Tibial nerve (tissue), 4 donors: Measurements from ENCODE around the gene CFAP53.

Experiments used
- EP300 ChIP-seq, 2 donors: sonication (generic); formaldehyde crosslinking; IDR thresholded peaks; one replicate each; pipeline ENCODE4 v1.6.1; 2017; ENCODE audit warnings: antibody characterized with exemption in 2 of 2, mild to moderate bottlenecking in 1 of 2
- POLR2A ChIP-seq, 2 donors: fragments of 450-650 bp; IDR thresholded peaks; one replicate each; pipeline ENCODE4 v1.6.1; 2017; ENCODE audit warnings: antibody characterized with exemption in 2 of 2, mild to moderate bottlenecking in 2 of 2, moderate library complexity in 2 of 2
- TF ChIP-seq, protein P1 (sequence below), 5 experiments: fragments of 200-600 bp in 3 of 5; fragments of 450-650 bp in 2 of 5; sonication (generic) in 3 of 5; IDR thresholded peaks; one replicate each; pipeline ENCODE4 v1.5.1; 2016 to 2019; ENCODE audit warnings: antibody characterized with exemption in 5 of 5, mild to moderate bottlenecking in 3 of 5, moderate library complexity in 2 of 5

DNA sequence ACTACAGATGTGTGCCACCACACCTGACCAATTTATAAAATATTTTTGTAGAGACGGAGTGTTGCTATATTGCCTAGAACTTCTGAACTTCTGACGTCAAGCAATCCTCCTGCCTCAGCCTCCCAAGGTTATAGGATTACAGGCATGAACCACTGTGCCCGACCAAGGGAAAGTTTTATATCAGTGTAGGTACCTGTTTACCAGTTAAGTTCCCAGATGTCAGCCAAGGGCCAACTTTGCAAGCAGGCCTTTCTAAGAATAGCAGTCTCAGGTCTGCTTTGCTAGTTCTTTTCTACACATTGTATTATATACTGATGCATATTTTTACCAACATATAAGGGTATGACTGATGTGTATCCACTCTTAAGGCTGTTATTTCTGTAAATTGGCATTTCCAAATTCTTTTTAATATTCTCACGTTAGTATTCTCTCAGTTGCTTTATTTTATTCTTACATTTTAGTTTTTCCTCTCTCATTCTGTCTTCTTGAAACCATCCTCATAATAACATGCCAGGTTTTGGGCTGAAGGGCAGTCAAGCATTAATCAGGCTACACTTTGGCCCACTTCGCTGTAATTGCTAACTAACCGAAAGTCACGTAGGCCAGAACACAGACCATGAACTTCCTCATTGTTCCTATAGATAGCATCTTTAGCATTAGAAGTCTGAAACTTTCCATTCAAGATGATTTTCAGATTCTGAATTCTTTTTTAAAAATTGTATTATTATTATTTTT, 46.2 kb upstream of the CFAP53 start:
- TF ChIP-seq, protein P1, sequence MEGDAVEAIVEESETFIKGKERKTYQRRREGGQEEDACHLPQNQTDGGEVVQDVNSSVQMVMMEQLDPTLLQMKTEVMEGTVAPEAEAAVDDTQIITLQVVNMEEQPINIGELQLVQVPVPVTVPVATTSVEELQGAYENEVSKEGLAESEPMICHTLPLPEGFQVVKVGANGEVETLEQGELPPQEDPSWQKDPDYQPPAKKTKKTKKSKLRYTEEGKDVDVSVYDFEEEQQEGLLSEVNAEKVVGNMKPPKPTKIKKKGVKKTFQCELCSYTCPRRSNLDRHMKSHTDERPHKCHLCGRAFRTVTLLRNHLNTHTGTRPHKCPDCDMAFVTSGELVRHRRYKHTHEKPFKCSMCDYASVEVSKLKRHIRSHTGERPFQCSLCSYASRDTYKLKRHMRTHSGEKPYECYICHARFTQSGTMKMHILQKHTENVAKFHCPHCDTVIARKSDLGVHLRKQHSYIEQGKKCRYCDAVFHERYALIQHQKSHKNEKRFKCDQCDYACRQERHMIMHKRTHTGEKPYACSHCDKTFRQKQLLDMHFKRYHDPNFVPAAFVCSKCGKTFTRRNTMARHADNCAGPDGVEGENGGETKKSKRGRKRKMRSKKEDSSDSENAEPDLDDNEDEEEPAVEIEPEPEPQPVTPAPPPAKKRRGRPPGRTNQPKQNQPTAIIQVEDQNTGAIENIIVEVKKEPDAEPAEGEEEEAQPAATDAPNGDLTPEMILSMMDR (IDR thresholded peaks at IDR 0.05) = no peak
- no peak for TF ChIP-seq POLR2A (IDR thresholded peaks at IDR 0.05)
- no peak for TF ChIP-seq EP300 (IDR thresholded peaks at IDR 0.05)
